SK-N-SH (cell line): ENCODE measurements around the gene GSTM4. TPM values are rescaled to one million over a fixed set of nuclear protein-coding genes. Genes with fewer than 3 reads are reported as not detected.

Experiments used
- CTCF ChIA-PET: fragments of 300-600, 350-600 bp; formaldehyde crosslinking; extraction: SDS; loops from one replicate; lab custom pipeline; 2021; lab: Yijun Ruan, JAX
- POLR2A ChIA-PET: fragments of 350-600 bp; sonication (Branson Sonifier 250); formaldehyde crosslinking; extraction: SDS; loops from one replicate; lab custom pipeline; 2020; ENCODE audit warnings: antibody characterized with exemption, inconsistent platforms; lab: Yijun Ruan, JAX
- DNase-seq: peaks from one replicate; pipeline ENCODE4 v3.0.0; 2012
- H2AFZ ChIP-seq: fragments of 200-600 bp; sonication (generic); 2 replicates; pipeline ENCODE4 v1.8.1; 2016; ENCODE audit warnings: antibody characterized with exemption, mild to moderate bottlenecking, low read depth
- H3F3A ChIP-seq: fragments of 200-600 bp; sonication (generic); replicated peaks from 2 replicates; pipeline ENCODE3; 2016; ENCODE audit warnings: antibody characterized with exemption, mild to moderate bottlenecking; ENCODE audit not compliant: insufficient read depth
- H3K27ac ChIP-seq, 2 experiments: fragments of 200-500 bp in 1 of 2; fragments of 200-600 bp in 1 of 2; sonication (Bioruptor generic) in 1 of 2; sonication (generic), shearing (Covaris generic) in 1 of 2; 2 replicates each; pipeline versions ENCODE4 v1.5.1 to v1.6.1; 2014 to 2016; ENCODE audit warnings: low read depth in 2 of 2, inconsistent platforms in 1 of 2, low read length in 1 of 2, mild to moderate bottlenecking in 1 of 2, mixed read lengths in 1 of 2
- H3K27me3 ChIP-seq: fragments of 200-600 bp; sonication (generic), shearing (Covaris generic); 2 replicates; pipeline ENCODE4 v1.6.1; 2016; ENCODE audit warnings: mixed run types; ENCODE audit not compliant: insufficient read depth
- H3K36me3 ChIP-seq, 2 experiments: fragments of 200-500 bp in 1 of 2; fragments of 200-600 bp in 1 of 2; sonication (Bioruptor generic) in 1 of 2; sonication (generic) in 1 of 2; replicated peaks in 1 of 2; 2 replicates each; pipeline versions ENCODE3 to v1.5.1; 2014 to 2016; ENCODE audit warnings: low read length in 1 of 2, mild to moderate bottlenecking in 1 of 2; ENCODE audit not compliant: insufficient read depth in 2 of 2, control insufficient read depth in 1 of 2
- H3K4me1 ChIP-seq, 2 experiments: fragments of 200-500 bp in 1 of 2; fragments of 200-600 bp in 1 of 2; sonication (Bioruptor generic) in 1 of 2; sonication (generic), shearing (Covaris generic) in 1 of 2; 2 replicates each; pipeline versions ENCODE4 v1.5.1 to v1.6.1; 2014 to 2016; ENCODE audit warnings: low read depth in 1 of 2, low read length in 1 of 2, mixed run types in 1 of 2; ENCODE audit not compliant: insufficient read depth in 2 of 2, control insufficient read depth in 1 of 2
- H3K4me2 ChIP-seq: fragments of 200-600 bp; sonication (generic), shearing (Covaris generic); 2 replicates; pipeline ENCODE4 v1.6.1; 2017; ENCODE audit warnings: mixed run types
- H3K4me3 ChIP-seq, 2 experiments: fragments of 200-500 bp in 1 of 2; fragments of 200-600 bp in 1 of 2; sonication (Bioruptor generic) in 1 of 2; sonication (generic), shearing (Covaris generic) in 1 of 2; 2 replicates each; pipeline versions ENCODE4 v1.5.1 to v1.8.1; 2014 to 2016; ENCODE audit warnings: low read depth in 2 of 2, inconsistent platforms in 1 of 2, low read length in 1 of 2, mild to moderate bottlenecking in 1 of 2, mixed read lengths in 1 of 2, moderate library complexity in 1 of 2
- H3K79me2 ChIP-seq: fragments of 200-600 bp; sonication (generic); 2 replicates; pipeline ENCODE4 v1.8.1; 2017; ENCODE audit warnings: mild to moderate bottlenecking; ENCODE audit not compliant: insufficient read depth
- H3K9ac ChIP-seq: fragments of 200-600 bp; sonication (generic); 2 replicates; pipeline ENCODE4 v1.6.1; 2017; ENCODE audit warnings: mixed run types
- H3K9me2 ChIP-seq: fragments of 200-600 bp; sonication (generic); 2 replicates; pipeline ENCODE4 v1.6.1; 2017; ENCODE audit warnings: mixed run types
- H3K9me3 ChIP-seq: fragments of 200-600 bp; sonication (generic); 2 replicates; pipeline ENCODE4 v1.6.1; 2017; ENCODE audit warnings: mixed run types, mild to moderate bottlenecking, moderate library complexity
- H4K20me1 ChIP-seq: fragments of 200-600 bp; sonication (generic); 2 replicates; pipeline ENCODE4 v1.6.1; 2017; ENCODE audit warnings: mild to moderate bottlenecking, mixed run types; ENCODE audit not compliant: insufficient read depth
- CHD2 ChIP-seq: fragments of 150-350 bp; IDR thresholded peaks from 2 replicates; pipeline ENCODE4 v1.6.1; 2018; ENCODE audit warnings: low read length; ENCODE audit not compliant: partially characterized antibody
- ELF1 ChIP-seq: IDR thresholded peaks from 2 replicates; pipeline ENCODE4 v1.4.0; 2012
- EP300 ChIP-seq, 2 experiments: IDR thresholded peaks; 2 replicates each; pipeline versions ENCODE4 v1.4.0 to v1.6.1; 2012; ENCODE audit warnings: borderline replicate concordance in 1 of 2, low read depth in 1 of 2, low read length in 1 of 2
- EZH2phosphoT487 ChIP-seq: fragments of 200-600 bp; sonication (generic); IDR thresholded peaks from 2 replicates; pipeline ENCODE4 v1.6.1; 2017; ENCODE audit warnings: low read depth, mixed run types, mild to moderate bottlenecking, antibody characterized with exemption, moderate library complexity, borderline replicate concordance
- FOSL2 ChIP-seq: IDR thresholded peaks from 2 replicates; pipeline ENCODE4 v1.4.0; 2012; ENCODE audit warnings: low read depth, mild to moderate bottlenecking, moderate library complexity, borderline replicate concordance
- FOXM1 ChIP-seq: IDR thresholded peaks from 2 replicates; pipeline ENCODE4 v1.4.0; 2012; ENCODE audit warnings: low read depth, mild to moderate bottlenecking
- GABPA ChIP-seq: IDR thresholded peaks from 2 replicates; pipeline ENCODE4 v1.4.0; 2012; ENCODE audit warnings: low read depth, mild to moderate bottlenecking
- JUND ChIP-seq: IDR thresholded peaks from 2 replicates; pipeline ENCODE4 v1.4.0; 2012
- POLR2AphosphoS5 ChIP-seq: IDR thresholded peaks from 2 replicates; pipeline ENCODE4 v1.6.1; 2012; ENCODE audit warnings: low read depth, low read length
- RFX5 ChIP-seq: IDR thresholded peaks from 2 replicates; pipeline ENCODE4 v1.6.1; 2012; ENCODE audit warnings: mild to moderate bottlenecking, improper control_type of control experiment, low read length
- RXRA ChIP-seq: IDR thresholded peaks from 2 replicates; pipeline ENCODE4 v1.4.0; 2012; ENCODE audit warnings: low read depth, mild to moderate bottlenecking, borderline replicate concordance
- SIN3A ChIP-seq: IDR thresholded peaks from 2 replicates; pipeline ENCODE4 v1.6.1; 2012; ENCODE audit warnings: low read depth, mild to moderate bottlenecking, low read length, moderate library complexity, borderline replicate concordance
- TAF1 ChIP-seq: IDR thresholded peaks from 2 replicates; pipeline ENCODE4 v1.6.1; 2012; ENCODE audit warnings: low read depth, mild to moderate bottlenecking, low read length, moderate library complexity, borderline replicate concordance
- ZBTB33 ChIP-seq: IDR thresholded peaks from 2 replicates; pipeline ENCODE4 v1.4.0; 2012; ENCODE audit warnings: low read depth, borderline replicate concordance
- WGBS: methylation state at CpG from one replicate; pipeline ENCODE4 v1.1.6; 2017; ENCODE audit warnings: low lambda C conversion rate; 5-methylcytosine and 5-hydroxymethylcytosine counted together
- polyA plus RNA-seq, 3 experiments: library from polyadenylated mRNA; depleted of rRNA; stranded (reverse); fragments of >200 nt; gene quantifications; 2 replicates each; pipeline ENCODE4 v1.2.3, GENCODE V29; 2012
- TF ChIP-seq, protein P1 (sequence below): fragments of 150-350 bp; IDR thresholded peaks from 2 replicates; pipeline ENCODE4 v1.6.1; 2017; ENCODE audit warnings: antibody characterized with exemption, low read length, low read depth, borderline replicate concordance
- TF ChIP-seq, protein P2 (sequence below): fragments of 150-350 bp; IDR thresholded peaks from 2 replicates; pipeline ENCODE4 v1.6.1; 2016; ENCODE audit warnings: mild to moderate bottlenecking, low read depth, low read length
- TF ChIP-seq, protein P3 (sequence below): IDR thresholded peaks from 2 replicates; pipeline ENCODE4 v1.4.0; 2012; ENCODE audit warnings: low read depth, borderline replicate concordance

GSTM4 gene
- polyA plus RNA-seq, 1 of the 3 experiments (the other 2 are of a cell fraction) = 34.2 TPM

GRCh38 chr1:109613361-109614147, 42.3 kb upstream of the GSTM4 start:
- H3F3A ChIP-seq = peaks cover 23% of the 10 kb centered on the region
- ChIA-PET CTCF (interaction anchor here (0.7 to 2.6 kb wide), 7 partner anchors 13 to 371 kb away, joined by 3 to 9 read pairs (median 3); partner anchors contain the start of gene AHCYL1), POLR2A (interaction anchor here (1.3 kb wide), 1 partner anchor 65 kb away, joined by 3 read pairs; the partner anchor contains the start of gene GNAI3)
- no peak for DNase-seq
- no peak overlapping the region for H2AFZ ChIP-seq
- no peak overlapping the region for H3K27ac ChIP-seq
- H3K9me3 ChIP-seq = no peaks in the 10 kb centered on the region
- 67% methylated on average over 7 of the region's 7 CpGs for WGBS
- TF ChIP-seq SIN3A = no peak
- TF ChIP-seq, protein P1, sequence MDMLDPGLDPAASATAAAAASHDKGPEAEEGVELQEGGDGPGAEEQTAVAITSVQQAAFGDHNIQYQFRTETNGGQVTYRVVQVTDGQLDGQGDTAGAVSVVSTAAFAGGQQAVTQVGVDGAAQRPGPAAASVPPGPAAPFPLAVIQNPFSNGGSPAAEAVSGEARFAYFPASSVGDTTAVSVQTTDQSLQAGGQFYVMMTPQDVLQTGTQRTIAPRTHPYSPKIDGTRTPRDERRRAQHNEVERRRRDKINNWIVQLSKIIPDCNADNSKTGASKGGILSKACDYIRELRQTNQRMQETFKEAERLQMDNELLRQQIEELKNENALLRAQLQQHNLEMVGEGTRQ = no peak
- TF ChIP-seq RXRA = no peak
- no peak for TF ChIP-seq EZH2phosphoT487
- no peak for TF ChIP-seq GABPA
- TF ChIP-seq TAF1 = no peak
- TF ChIP-seq RFX5 = no peak
- TF ChIP-seq POLR2AphosphoS5 = no peak
- TF ChIP-seq, all 33 proteins: peak for 0
- H3K9me2 ChIP-seq = no peaks in the 10 kb centered on the region
- H3K4me1 ChIP-seq = peaks cover 12 to 19% of the 10 kb centered on the region in 2 experiments; a peak in 3 of 4 replicates
- no peaks in the 10 kb centered on the region for H3K27me3 ChIP-seq
- H3K9ac ChIP-seq = no peak overlapping the region
- no peaks in the 10 kb centered on the region for H4K20me1 ChIP-seq
- no peak overlapping the region for H3K4me3 ChIP-seq
- H3K36me3 ChIP-seq = no peaks in the 10 kb centered on the region
- no peaks in the 10 kb centered on the region; the same call in 1 of the 2 replicates for H3K79me2 ChIP-seq
- no peak overlapping the region for H3K4me2 ChIP-seq

DNA sequence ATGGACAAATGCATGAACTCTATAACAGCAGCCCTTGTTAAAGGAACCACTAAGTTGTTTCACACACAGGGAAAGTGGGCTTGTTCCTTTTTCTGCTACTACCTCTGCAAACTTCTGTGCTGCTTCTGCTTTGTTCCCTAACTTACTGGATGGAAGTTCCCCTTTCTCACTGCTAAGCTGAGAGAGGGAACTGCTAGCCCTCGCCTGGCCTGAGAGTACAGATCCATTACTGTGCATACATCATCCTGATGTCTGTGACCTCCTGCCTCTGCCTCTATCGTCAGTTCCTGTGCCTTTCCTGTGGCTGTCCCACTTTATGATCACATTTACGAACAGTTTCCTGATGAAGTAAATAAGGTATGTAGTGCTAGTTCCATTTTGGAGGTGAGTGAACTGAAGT, 40.0 kb upstream of the GSTM4 start:
- Histone ChIP-seq H3K36me3 (no peaks in the 10 kb centered on the region), H3K9me3 (no peaks in the 10 kb centered on the region), H3K9ac (no peak overlapping the region), H3F3A (peaks cover 19% of the 10 kb centered on the region), H3K79me2 (peaks cover 14% of the 10 kb centered on the region), H3K4me3 (no peak overlapping the region), H3K27me3 (no peaks in the 10 kb centered on the region), H3K4me1 (peaks cover 22 to 24% of the 10 kb centered on the region in 2 experiments; a peak in 3 of 4 replicates), H4K20me1 (no peaks in the 10 kb centered on the region), H3K4me2 (no peak overlapping the region), H3K27ac (no peak overlapping the region), H3K9me2 (no peaks in the 10 kb centered on the region), H2AFZ (no peak overlapping the region)
- ChIA-PET POLR2A (interaction anchor here (0.6 kb wide), 1 partner anchor 18 kb away, joined by 3 read pairs; no protein-coding TSS in a partner anchor), CTCF (interaction anchor here (1.2 kb wide), 1 partner anchor 16 kb away, joined by 3 read pairs; no protein-coding TSS in a partner anchor)
- WGBS = 90% methylated on average over 3 of the region's 3 CpGs
- DNase-seq = no peak
- TF ChIP-seq JUND (no peak), ZBTB33 (no peak), EZH2phosphoT487 (no peak), RXRA (no peak), ELF1 (no peak), FOXM1 (no peak), FOSL2 (no peak), RFX5 (no peak), GABPA (no peak), CHD2 (no peak), EP300 (IDR thresholded peaks at IDR 0.05; ENCODE audit: borderline replicate concordance in 1 of 2, low read depth in 1 of 2, low read length in 1 of 2) (no peak)
- TF ChIP-seq, protein P1 = no peak
- TF ChIP-seq, protein P2, sequence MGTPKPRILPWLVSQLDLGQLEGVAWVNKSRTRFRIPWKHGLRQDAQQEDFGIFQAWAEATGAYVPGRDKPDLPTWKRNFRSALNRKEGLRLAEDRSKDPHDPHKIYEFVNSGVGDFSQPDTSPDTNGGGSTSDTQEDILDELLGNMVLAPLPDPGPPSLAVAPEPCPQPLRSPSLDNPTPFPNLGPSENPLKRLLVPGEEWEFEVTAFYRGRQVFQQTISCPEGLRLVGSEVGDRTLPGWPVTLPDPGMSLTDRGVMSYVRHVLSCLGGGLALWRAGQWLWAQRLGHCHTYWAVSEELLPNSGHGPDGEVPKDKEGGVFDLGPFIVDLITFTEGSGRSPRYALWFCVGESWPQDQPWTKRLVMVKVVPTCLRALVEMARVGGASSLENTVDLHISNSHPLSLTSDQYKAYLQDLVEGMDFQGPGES = no peak
- TF ChIP-seq, protein P3, sequence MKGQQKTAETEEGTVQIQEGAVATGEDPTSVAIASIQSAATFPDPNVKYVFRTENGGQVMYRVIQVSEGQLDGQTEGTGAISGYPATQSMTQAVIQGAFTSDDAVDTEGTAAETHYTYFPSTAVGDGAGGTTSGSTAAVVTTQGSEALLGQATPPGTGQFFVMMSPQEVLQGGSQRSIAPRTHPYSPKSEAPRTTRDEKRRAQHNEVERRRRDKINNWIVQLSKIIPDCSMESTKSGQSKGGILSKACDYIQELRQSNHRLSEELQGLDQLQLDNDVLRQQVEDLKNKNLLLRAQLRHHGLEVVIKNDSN = no peak
